Esophagus muscularis mucosa (tissue), 4 donors: ENCODE results near the gene MPL.

Experiments used
- CTCF ChIP-seq, 3 experiments: fragments of 200-600 bp in 2 of 3; fragments of 450-650 bp in 1 of 3; sonication (generic) in 2 of 3; IDR thresholded peaks; one replicate each; pipeline ENCODE4 v1.5.1; 2017 to 2019; ENCODE audit warnings: antibody characterized with exemption in 3 of 3, mild to moderate bottlenecking in 2 of 3, moderate library complexity in 1 of 3
- EP300 ChIP-seq: sonication (generic); formaldehyde crosslinking; IDR thresholded peaks from one replicate; pipeline ENCODE4 v1.6.1; 2017; ENCODE audit warnings: antibody characterized with exemption
- POLR2A ChIP-seq: fragments of 450-650 bp; IDR thresholded peaks from one replicate; pipeline ENCODE4 v1.6.1; 2017; ENCODE audit warnings: antibody characterized with exemption, moderate library complexity, mild to moderate bottlenecking, low read depth
- POLR2AphosphoS5 ChIP-seq, 2 donors: sonication (generic); formaldehyde crosslinking; IDR thresholded peaks; one replicate each; pipeline ENCODE4 v1.6.1; 2017; ENCODE audit warnings: antibody characterized with exemption in 2 of 2

- no peak for TF ChIP-seq CTCF (IDR thresholded peaks at IDR 0.05)
- no peak for TF ChIP-seq EP300
- no peak for TF ChIP-seq POLR2AphosphoS5 (IDR thresholded peaks at IDR 0.05)
- no peak for TF ChIP-seq POLR2A
Measured at GRCh38 chr1:43299101-43299500, 38.5 kb upstream of the MPL start.
